HG02610 (cell line): ENCODE data around the gene KPNB1.

Experiments used
- ATAC-seq: cut with Tn5 transposase; IDR thresholded peaks from one replicate; pipeline ENCODE4 v1.9.1; 2021; ENCODE audit warnings: mild to moderate bottlenecking, moderate library complexity; ENCODE audit not compliant: unreplicated experiment

Gene KPNB1

DNA sequence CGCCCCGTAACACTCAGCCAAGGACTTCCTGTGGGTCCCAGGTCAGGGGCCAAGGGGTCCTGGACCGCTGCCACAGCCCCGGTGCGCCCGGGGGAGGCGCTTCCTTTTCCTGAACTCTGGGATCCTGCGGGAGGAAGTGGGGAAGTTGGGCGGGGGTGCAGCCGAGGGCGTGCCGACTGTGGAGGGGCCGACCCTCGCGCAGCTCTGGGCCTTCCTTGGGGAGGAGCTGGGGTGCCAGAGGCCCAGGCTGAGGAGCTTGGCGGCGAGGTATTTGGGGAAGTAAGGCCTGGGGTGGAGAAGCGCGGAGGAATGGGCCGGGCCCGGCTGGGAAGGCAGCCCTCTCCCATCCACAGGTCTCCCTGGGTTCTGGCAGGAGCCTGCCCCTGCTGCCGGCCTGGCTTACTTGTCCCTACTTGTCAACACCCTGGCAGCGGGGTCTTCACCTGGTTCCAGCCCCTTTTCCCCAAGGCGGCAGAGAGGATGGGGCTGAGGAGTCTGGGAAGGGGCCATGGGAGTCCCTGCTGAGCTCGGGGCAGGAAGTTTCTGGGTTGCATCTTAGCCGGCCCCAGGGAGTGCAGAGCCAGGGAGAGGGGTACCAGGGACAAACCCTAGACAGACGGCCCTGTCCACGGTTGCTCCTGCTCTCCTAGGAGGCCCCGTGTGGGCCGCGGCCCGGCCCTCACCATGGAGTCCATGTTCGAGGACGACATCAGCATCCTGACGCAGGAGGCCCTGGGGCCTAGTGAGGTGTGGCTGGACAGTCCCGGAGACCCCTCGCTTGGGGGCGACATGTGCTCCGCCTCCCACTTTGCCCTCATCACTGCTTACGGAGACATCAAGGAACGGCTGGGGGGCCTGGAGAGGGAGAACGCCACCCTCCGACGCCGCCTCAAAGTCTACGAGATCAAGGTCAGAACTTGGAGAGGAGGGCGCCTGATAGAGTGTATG lies 46.0 kb downstream of the KPNB1 start:
- ATAC-seq = no peak

- no peak for ATAC-seq
Observed at GRCh38 chr17:47696717-47697642, 47.3 kb downstream of the KPNB1 start.

GRCh38 chr17:47697906-47698711 lies 48.4 kb downstream of the KPNB1 start:
- no peak for ATAC-seq

GRCh38 chr17:47698749-47699535 lies 49.2 kb downstream of the KPNB1 start:
- no peak for ATAC-seq

- no peak for ATAC-seq
Observed at GRCh38 chr17:47699536-47699840, 49.8 kb downstream of the KPNB1 start.

DNA sequence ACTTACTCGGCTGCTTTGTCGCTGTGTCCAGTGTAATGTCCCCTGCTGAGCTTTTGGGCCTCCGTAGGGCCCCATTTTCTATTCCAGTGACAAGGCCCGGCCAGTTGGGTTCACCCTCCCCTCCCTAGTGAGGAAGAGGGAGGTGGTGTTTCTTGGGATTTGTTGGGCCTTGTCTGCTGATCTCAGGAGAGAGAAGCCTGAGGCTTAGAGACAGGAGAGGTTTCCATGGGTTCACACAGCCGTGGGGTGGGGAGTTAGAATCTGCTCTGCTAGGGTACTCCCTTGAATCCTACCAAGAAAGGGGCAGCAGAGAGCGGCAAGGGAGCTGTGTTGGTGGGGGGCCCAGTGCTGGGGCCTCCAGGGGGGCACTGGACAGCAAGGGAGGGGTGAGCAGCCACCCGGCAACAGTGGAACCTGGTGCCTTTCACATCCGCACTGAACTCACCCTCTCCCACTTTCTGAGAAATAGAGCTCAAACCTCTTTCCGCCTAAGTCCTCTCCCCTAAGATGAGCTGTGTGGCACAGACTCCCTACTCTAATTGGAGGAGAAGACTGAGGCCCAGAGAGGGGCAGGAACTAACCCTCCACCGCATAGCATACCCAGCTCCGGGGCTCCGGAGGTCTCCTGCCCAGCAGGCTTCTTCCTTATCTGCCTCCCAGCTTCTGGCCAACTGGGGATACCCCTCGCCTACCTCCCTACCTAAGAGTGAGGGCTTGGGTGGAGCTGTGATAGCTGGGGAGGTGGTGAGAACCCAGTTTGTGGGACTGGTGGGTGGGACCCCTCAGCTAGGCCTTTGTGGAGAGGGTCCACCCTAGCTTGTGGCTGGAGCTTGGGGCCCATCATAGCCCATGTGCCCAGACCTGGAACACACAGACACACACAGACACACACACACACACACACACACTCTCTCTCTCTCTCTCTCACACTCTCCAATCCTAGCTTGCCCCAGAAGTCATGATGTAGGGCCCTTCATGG lies 51.0 kb downstream of the KPNB1 start:
- ATAC-seq = no peak

GRCh38 chr17:47701608-47702007 lies 51.9 kb downstream of the KPNB1 start:
- no peak for ATAC-seq

GRCh38 chr17:47702391-47702995 lies 52.8 kb downstream of the KPNB1 start:
- ATAC-seq = no peak

DNA sequence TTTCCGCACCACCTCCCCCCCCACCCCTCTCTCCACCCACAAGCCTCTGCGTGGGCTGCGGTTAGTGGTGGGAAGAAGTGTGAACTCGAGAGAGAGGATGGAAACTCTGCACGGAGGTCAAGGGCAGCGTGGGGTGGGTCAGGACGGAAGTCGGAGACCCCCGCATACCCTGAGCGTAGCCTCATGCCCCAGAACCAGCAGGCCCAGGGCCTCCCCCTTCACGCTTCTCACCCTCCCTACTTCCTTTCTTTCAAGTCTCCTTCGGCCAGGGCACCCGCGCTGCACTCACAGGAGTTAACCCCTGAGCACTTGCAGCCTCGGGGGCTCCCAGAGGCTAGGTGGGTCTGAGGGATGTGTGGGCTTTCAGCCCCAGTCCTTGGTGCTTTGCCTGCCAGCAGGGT lies 53.5 kb downstream of the KPNB1 start:
- ATAC-seq = no peak

DNA sequence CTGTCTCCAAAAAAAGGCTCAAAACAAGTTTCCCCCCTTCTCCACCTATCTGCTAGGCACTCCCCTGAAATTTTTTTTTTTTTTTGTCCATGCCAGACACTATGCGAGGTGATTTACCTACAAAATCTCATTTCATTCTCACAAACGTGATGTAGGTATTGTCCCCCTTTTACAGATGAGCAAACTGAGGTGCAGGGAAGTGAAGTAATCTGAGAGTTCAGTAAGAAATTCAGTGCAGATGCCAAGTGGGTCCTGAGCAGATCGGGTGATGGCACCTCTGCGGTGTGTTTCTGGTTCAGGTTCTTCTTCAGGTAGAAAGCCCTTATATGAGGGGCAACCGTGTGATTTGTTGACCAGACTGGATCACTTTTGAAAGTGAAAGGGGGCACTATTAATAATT lies 54.0 kb downstream of the KPNB1 start:
- ATAC-seq = no peak

DNA sequence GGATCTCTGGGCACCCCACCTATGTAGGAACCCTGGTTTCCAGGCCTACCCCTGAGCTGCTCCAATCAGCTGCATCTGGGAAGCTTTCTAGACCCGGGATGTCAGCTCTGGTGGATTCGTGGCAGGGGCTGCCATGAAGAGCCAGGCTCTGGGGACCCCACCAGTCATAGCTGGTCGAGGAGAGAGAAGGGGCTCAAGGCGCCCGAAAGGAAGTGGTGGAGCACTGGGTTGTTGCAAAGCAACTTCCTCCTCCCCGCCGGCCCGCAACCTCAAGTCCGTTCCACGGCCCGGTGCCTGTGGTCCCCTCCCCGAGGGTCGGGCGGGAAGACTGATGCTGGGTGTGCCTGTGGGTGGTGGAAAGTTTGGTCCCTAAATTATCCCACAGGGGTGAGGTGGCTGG lies 54.4 kb downstream of the KPNB1 start:
- ATAC-seq = no peak

GRCh38 chr17:47704736-47705135 lies 55.0 kb downstream of the KPNB1 start:
- ATAC-seq = no peak

- ATAC-seq = no peak
Observed at GRCh38 chr17:47705536-47706530, 56.1 kb downstream of the KPNB1 start.

DNA sequence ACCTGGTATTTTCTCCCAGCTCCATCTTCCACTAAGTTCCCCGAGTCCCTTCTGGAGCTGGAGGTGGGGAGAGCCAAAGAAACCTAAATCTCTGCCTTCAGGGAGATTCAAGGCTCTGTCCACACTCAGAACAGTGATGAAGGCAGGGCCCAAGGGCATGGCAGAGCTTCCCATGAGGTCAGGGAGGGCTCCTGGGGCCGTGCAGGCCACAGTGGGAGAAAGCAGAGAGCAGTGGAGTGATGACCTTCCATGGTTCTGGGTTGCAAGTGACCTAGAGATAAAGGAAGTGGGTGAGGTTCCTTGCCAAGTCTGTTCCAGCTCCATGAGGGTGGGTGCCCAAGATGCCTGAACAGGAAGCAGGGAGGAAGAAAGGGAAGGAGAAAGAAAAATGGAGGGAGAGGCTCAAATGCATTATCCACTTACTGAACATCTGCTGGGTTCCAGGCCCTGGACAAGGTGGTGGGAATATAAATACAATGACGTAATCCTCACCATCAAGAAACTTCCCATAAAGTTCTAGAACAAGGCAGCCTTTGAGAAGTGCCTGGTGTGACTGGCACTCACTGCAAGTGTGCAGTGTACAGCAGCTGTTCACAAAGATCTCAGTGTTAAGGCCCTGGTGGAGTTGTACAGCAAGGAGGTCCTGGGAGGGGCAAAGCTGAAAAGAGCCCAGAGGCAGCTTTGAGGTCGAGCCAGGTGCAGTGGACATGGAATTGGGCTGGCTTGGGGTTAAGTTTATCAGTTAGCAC lies 57.5 kb downstream of the KPNB1 start:
- ATAC-seq = no peak

DNA sequence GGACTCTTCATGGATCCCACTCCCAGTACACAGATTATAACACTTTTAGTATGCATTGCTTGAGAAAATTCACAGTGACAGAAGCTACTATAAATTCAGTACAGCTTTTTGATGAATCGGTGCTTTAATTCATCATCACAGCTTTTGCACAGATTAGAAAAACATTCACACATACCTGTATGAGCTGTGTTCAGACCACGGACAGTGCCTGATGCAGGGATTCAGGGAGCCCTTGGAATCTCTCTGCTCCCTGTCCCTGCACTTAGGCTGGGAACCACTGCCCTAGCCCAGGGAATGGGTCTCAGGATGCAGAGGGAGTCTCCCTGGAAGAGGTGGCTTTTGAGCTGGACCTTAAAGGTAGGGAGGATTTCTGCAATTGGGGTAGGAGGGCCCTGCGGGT lies 58.2 kb downstream of the KPNB1 start:
- ATAC-seq = no peak

GRCh38 chr17:47708312-47708863 lies 58.7 kb downstream of the KPNB1 start:
- no peak for ATAC-seq
